Measurements from ENCODE around the gene TTC39B.

The TTC39B gene

DNA sequence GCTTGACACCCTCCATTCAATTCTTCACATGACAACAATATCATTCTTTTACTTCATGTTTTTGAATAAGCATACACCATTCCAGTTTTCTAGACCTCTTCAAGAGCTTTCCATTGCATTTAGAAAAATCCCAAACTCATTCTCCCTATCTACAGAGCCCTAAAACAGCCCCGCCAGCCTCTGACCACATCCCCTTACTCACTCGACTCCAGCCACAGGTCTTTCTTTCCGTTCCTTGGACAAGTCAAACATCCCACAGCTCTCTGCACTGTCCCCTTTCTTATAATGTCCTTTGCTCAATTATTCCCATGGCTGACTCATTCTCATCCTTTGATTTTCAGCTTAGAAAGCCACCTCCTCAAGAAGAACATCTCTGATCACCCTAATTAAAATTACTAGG, 38.2 kb downstream of the TTC39B start:
- Mint-ChIP-seq H3K4me3 (no peak overlapping the region), H3K27ac (no peak overlapping the region), H3K27me3 (ENCODE audit: low read depth) (no peaks in the 10 kb centered on the region), H3K36me3 (ENCODE audit: low read depth) (peaks cover 10% of the 10 kb centered on the region), H3K4me1 (ENCODE audit: low read depth) (peaks cover 15% of the 10 kb centered on the region), H3K9me3 (no peaks in the 10 kb centered on the region)
- no peak for DNase-seq (ENCODE audit: low spot score)

DNA sequence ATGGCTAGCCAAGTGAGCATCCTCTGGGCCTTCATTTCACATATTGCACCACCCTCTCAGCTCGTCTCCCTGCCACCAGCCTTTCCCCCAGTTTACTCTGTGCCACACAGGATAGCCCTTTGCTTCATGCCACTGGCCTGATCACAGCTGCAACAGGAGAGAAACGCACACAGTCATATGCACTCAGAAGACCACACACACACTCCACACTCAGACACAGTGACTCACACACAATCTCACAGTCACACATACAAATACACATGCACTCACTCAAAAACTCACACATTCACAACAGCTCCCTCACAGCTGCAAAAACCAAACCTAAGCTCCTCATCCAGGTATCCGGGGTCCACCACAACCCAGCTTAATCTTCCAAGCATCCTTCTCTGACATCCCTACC, 38.7 kb downstream of the TTC39B start:
- Mint-ChIP-seq H3K9me3 (no peaks in the 10 kb centered on the region), H3K27me3 (ENCODE audit: low read depth) (no peaks in the 10 kb centered on the region), H3K4me3 (no peak overlapping the region), H3K27ac (no peak overlapping the region), H3K4me1 (ENCODE audit: low read depth) (peaks cover 16% of the 10 kb centered on the region), H3K36me3 (ENCODE audit: low read depth) (peaks cover 12% of the 10 kb centered on the region)
- no peak for DNase-seq (ENCODE audit: low spot score)

DNA sequence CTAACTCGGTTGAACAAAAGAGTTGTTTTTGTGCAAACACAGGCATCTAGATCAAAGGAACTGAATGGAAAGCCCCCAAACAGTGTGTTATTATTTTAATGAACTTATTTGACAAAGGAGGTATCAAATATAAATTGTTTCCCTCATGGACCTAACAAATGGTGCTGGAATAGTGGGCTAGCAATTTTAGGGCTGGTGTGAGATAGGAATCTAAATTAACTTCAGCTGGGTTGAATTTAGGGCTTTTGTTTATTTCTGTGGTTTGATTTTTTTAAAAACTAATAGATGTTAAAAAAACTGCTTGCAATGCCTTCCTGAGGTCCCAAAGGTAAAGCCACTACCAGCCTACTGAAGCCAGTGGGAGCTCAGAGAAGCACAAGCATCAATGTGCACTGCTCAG, 42.1 kb downstream of the TTC39B start:
- Mint-ChIP-seq H3K4me3 (no peak overlapping the region), H3K9me3 (no peaks in the 10 kb centered on the region), H3K27me3 (ENCODE audit: low read depth) (no peaks in the 10 kb centered on the region), H3K36me3 (ENCODE audit: low read depth) (peaks cover 23% of the 10 kb centered on the region), H3K4me1 (ENCODE audit: low read depth) (peaks cover 12% of the 10 kb centered on the region), H3K27ac (no peak overlapping the region)
- DNase-seq (ENCODE audit: low spot score), result no peak

DNA sequence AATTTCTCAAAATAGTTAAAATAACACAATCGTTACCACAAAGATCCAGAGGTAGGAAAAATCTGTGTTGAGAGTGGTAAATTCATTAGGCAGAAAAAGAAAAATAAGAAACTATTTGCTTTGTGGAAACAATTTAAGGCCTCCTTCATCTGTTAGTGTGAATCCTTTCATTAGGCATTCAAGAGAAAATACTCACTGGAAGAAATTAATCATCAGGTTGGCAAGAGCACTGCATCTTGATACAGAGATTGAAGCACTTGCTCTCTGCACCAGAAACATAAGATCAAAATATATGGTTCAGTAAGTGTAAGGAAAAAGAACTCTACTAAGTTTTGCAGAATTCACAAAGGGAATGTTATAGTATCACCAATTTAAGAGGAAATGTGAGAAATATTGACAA, 44.4 kb downstream of the TTC39B start:
- H3K9me3 Mint-ChIP-seq, result no peaks in the 10 kb centered on the region
- peaks cover 6% of the 10 kb centered on the region for H3K4me1 Mint-ChIP-seq (ENCODE audit: low read depth)
- H3K27ac Mint-ChIP-seq, result no peak overlapping the region
- H3K4me3 Mint-ChIP-seq, result no peak overlapping the region
- H3K27me3 Mint-ChIP-seq (ENCODE audit: low read depth), result no peaks in the 10 kb centered on the region
- no peak for DNase-seq (ENCODE audit: low spot score)
- peaks cover 21% of the 10 kb centered on the region for H3K36me3 Mint-ChIP-seq (ENCODE audit: low read depth)

DNA sequence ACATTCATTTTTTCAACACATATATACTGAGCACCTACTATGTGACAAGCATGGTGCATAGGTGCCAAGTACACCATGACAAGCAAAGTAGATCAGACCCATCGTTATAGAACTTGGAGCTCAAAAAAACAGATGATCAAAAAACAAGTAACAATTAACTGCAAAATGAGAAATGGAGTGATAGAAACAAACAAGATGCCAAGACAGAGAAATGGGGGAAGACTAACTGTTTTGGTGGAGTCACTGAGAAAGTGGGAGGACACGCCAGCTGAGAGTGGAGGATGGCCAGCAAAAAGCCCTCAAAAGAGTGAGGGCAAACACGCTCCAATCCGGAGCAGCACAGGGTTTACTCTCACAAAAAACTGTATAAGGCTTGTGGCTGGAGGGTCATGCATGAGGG, 50.6 kb downstream of the TTC39B start:
- no peak overlapping the region for H3K27ac Mint-ChIP-seq

DNA sequence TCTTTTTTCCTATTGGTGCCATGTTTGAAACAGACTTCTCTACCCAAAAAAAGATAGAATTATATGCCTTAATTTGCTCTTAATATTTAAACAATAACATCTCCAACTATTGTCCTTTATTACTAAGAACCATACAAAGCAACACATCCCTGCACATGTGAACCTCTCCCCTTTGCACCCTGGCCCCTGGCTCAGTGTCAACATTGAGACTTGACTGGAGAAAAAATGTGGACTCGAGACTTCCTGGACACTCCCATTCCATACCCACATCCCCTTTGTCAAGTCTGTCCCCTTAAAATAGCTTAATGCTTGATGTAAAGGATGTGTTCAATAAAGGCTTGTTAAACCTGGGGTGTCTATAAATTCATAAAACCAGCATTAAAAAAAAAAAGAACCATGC, 53.2 kb downstream of the TTC39B start:
- no peak for DNase-seq (ENCODE audit: low spot score)
- Mint-ChIP-seq H3K4me3 (no peak overlapping the region), H3K27ac (no peak overlapping the region), H3K4me1 (ENCODE audit: low read depth) (peaks cover 3% of the 10 kb centered on the region), H3K9me3 (no peaks in the 10 kb centered on the region), H3K36me3 (ENCODE audit: low read depth) (peaks cover 14% of the 10 kb centered on the region), H3K27me3 (ENCODE audit: low read depth) (no peaks in the 10 kb centered on the region)

More for the DNA sequence above, 50.6 kb downstream of the TTC39B start:
- H3K27me3 Mint-ChIP-seq (ENCODE audit: low read depth), result no peaks in the 10 kb centered on the region
- DNase-seq (ENCODE audit: low spot score), result no peak
- H3K36me3 Mint-ChIP-seq (ENCODE audit: low read depth), result peaks cover 15% of the 10 kb centered on the region
- H3K4me1 Mint-ChIP-seq (ENCODE audit: low read depth), result no peaks in the 10 kb centered on the region
- no peaks in the 10 kb centered on the region for H3K9me3 Mint-ChIP-seq
- H3K4me3 Mint-ChIP-seq, result no peak overlapping the region

DNA sequence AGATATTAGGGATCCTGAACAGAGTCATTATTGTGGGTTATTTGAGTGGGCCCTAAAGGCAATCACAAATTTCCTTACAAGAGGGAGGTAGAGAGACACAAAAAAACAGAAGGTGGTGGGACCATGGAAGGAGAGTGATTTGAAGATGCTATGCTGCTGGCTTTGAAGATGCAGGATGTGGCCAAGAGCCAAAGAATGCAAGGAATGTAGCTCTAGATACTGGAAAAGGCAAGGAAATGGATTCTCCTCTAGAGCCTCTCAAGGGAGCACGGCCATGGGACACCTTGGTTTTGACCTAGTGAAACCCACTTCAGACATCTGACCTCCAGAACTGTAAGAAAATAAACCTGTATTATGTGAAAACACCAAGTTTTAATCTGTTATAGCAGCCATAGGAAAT, 53.8 kb downstream of the TTC39B start:
- no peak for DNase-seq (ENCODE audit: low spot score)
- peaks cover 3% of the 10 kb centered on the region for H3K4me1 Mint-ChIP-seq (ENCODE audit: low read depth)
- H3K4me3 Mint-ChIP-seq, result no peak overlapping the region
- peaks cover 11% of the 10 kb centered on the region for H3K36me3 Mint-ChIP-seq (ENCODE audit: low read depth)
- H3K9me3 Mint-ChIP-seq, result no peaks in the 10 kb centered on the region
- H3K27me3 Mint-ChIP-seq (ENCODE audit: low read depth), result no peaks in the 10 kb centered on the region
- no peak overlapping the region for H3K27ac Mint-ChIP-seq

DNA sequence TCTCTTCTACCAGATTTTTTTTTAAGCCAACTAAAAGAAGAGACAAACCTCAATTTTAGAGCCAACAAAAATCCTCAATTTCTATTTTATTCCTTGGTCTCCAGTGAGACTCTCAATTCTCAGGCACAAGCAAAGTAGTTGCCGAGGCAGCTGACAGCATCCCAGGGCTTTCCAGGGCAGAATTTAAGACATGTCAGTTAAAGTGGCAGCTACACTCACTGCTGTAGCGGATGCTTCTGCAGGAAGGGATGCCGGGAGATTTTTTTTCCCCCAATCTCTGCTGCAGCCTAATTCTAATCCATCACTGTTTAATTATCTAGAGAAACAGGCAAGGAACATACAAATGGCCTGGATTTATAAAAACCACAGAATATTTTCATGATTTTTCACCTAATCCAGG, 57.0 kb downstream of the TTC39B start:
- peaks cover 15% of the 10 kb centered on the region for H3K36me3 Mint-ChIP-seq (ENCODE audit: low read depth)
- no peak overlapping the region for H3K27ac Mint-ChIP-seq
- H3K4me3 Mint-ChIP-seq, result no peak overlapping the region
- DNase-seq (ENCODE audit: low spot score), result no peak
- peaks cover 15% of the 10 kb centered on the region for H3K4me1 Mint-ChIP-seq (ENCODE audit: low read depth)
- H3K27me3 Mint-ChIP-seq (ENCODE audit: low read depth), result no peaks in the 10 kb centered on the region
- peaks cover 3% of the 10 kb centered on the region for H3K9me3 Mint-ChIP-seq

DNA sequence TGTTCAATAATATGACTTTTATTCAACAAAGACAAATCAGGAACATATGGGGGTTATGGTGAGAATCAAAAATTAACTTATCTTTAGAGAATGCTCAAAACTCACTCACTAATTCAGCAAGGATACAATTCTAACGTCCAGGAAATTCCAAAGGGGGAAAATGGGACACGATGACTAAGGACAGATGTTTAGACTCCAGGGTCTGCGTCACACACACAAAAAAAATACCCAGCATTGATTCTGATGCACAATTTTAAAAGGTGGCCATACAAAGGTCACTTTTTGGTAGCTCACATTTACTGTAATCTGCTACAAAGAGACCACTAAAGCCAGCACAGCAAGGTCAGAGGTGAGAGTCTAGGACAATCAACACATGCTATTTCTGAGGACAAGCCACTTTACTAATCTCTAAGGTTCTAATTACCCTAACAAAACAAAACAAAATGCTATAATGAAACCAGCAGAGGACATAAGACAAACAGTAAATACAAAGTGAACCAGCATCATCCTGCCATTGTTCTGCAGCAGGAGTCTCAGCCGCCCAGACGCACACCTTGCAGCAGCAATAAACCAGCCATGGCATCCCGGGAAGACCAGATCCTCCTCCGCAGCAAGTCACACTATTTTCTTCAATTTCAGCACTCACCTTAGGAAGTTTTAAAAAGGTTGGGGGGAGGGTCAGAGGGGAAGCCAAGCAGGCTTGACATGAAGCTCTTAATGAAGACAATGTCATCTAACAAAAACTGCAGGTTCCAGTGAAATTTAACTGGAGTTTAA, 57.8 kb downstream of the TTC39B start:
- Mint-ChIP-seq H3K4me3 (no peak overlapping the region), H3K9me3 (peaks cover 4% of the 10 kb centered on the region), H3K27ac (no peak overlapping the region)

DNA sequence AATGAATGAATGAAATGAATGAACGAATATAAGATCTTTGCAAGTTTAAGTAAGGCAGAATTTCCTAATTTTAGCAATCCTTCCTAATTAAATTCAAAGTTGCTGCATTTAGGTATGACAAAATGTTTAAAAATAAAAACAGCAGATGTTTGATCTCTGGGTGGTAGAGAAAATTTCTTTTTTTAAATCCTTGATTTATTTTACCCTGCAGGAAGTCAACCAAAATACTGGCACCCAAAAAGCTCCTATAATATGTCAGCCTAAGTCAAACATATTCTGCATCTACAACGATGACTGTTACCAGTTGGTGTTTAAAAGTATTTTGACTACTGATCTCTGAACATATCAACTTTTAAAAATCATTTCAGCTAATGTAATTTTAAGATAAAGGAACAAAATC, 58.4 kb downstream of the TTC39B start:
- no peak overlapping the region for H3K27ac Mint-ChIP-seq
- peaks cover 15% of the 10 kb centered on the region for H3K4me1 Mint-ChIP-seq (ENCODE audit: low read depth)
- DNase-seq (ENCODE audit: low spot score), result no peak
- H3K9me3 Mint-ChIP-seq, result peaks cover 4% of the 10 kb centered on the region
- H3K4me3 Mint-ChIP-seq, result no peak overlapping the region
- peaks cover 22% of the 10 kb centered on the region for H3K36me3 Mint-ChIP-seq (ENCODE audit: low read depth)
- H3K27me3 Mint-ChIP-seq (ENCODE audit: low read depth), result no peaks in the 10 kb centered on the region

More for the DNA sequence above, 57.8 kb downstream of the TTC39B start:
- peaks cover 21% of the 10 kb centered on the region for H3K36me3 Mint-ChIP-seq (ENCODE audit: low read depth)
- H3K4me1 Mint-ChIP-seq (ENCODE audit: low read depth), result peaks cover 15% of the 10 kb centered on the region
- DNase-seq (ENCODE audit: low spot score), result no peak
- no peaks in the 10 kb centered on the region for H3K27me3 Mint-ChIP-seq (ENCODE audit: low read depth)

DNA sequence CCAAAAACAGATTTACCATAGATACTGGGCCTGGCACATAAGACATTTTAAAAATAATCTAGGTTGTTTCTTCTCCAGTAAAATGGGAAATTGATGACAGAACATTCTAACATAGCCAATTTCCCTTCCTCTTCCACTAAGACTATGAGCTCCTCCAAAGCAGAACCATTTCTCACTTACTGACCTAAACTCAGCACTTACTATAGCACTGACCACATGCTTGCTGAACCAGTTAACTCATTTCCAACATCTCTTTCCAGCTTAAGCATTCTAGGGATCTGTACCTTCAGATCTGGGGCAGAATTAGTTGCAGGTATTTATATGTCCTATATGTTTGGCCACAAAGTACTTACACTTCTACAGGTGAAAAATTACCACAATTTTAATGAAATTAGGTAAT, 58.9 kb downstream of the TTC39B start:
- H3K36me3 Mint-ChIP-seq (ENCODE audit: low read depth), result peaks cover 26% of the 10 kb centered on the region
- no peak overlapping the region for H3K4me3 Mint-ChIP-seq
- no peak for DNase-seq (ENCODE audit: low spot score)
- peaks cover 15% of the 10 kb centered on the region for H3K4me1 Mint-ChIP-seq (ENCODE audit: low read depth)
- peaks cover 4% of the 10 kb centered on the region for H3K9me3 Mint-ChIP-seq
- H3K27ac Mint-ChIP-seq, result no peak overlapping the region
- H3K27me3 Mint-ChIP-seq (ENCODE audit: low read depth), result no peaks in the 10 kb centered on the region

DNA sequence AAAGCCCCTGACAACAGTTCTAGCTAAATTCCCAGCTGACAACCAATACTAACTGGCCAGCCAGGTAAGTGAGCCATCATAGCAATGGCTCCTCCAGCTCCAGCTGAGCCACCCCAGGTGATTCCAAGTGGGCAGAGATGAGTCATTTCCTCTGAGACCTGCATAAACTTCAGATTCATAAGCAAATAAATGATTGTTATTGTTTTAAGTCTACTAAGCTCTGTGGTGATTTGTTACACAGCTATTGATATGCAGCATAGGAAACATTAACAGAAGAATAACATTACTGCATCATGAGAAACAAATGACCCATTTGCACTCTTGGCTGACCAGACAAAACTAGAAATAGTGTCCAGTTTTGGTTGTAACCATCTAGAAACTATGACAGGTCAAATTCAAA, 60.3 kb downstream of the TTC39B start:
- Mint-ChIP-seq H3K27me3 (ENCODE audit: low read depth) (no peaks in the 10 kb centered on the region), H3K36me3 (ENCODE audit: low read depth) (peaks cover 26% of the 10 kb centered on the region), H3K4me3 (no peak overlapping the region), H3K4me1 (ENCODE audit: low read depth) (peaks cover 15% of the 10 kb centered on the region), H3K9me3 (peaks cover 4% of the 10 kb centered on the region), H3K27ac (no peak overlapping the region)
- no peak for DNase-seq (ENCODE audit: low spot score)

DNA sequence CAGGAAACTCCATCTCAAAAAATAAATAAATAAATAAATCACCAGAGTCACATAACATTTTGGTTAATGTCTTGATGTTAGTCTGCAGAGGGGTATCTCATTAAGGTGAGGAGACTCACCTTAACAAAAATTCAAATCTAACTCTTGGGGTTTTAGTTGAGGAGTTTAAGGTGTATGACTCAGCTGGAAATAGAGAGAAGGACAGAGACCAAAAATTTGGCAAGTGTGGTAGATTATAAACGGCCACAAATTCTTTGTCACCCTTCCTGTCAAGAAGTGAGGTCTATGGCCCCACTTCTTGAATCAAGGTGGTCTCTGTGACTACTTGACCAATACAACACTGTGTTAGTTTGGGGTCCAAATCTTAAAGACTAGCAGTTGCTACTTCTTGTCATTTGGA, 60.8 kb downstream of the TTC39B start:
- Mint-ChIP-seq H3K4me1 (ENCODE audit: low read depth) (peaks cover 15% of the 10 kb centered on the region), H3K9me3 (peaks cover 4% of the 10 kb centered on the region), H3K27ac (no peak overlapping the region), H3K27me3 (ENCODE audit: low read depth) (no peaks in the 10 kb centered on the region), H3K36me3 (ENCODE audit: low read depth) (peaks cover 26% of the 10 kb centered on the region), H3K4me3 (no peak overlapping the region)
- no peak for DNase-seq (ENCODE audit: low spot score)

DNA sequence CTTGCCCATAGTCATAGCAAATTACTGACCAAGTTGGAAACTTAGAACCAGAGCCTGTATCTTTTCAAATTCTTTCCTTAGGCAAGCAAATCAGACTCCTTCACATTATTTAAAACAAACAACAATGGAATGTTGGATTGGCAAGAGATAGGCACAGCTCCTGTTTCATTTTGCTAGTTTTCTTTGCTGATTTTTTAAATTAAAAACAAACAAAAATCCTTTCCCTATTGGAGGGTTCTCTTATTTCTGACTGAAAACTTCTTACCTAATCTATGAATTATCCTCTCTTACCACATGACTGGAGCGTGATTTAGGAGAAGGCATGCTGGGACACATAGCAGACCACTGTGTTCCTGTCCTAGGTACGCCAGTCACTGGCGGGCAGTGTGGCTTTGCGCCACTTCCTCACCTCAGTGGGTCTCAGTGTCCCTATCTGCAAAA, 63.0 kb downstream of the TTC39B start:
- Mint-ChIP-seq H3K27ac (no peak overlapping the region), H3K4me3 (no peak overlapping the region), H3K36me3 (ENCODE audit: low read depth) (peaks cover 34% of the 10 kb centered on the region), H3K4me1 (ENCODE audit: low read depth) (peaks cover 18% of the 10 kb centered on the region), H3K9me3 (peaks cover 12% of the 10 kb centered on the region), H3K27me3 (ENCODE audit: low read depth) (no peaks in the 10 kb centered on the region)
- no peak for DNase-seq (ENCODE audit: low spot score)

DNA sequence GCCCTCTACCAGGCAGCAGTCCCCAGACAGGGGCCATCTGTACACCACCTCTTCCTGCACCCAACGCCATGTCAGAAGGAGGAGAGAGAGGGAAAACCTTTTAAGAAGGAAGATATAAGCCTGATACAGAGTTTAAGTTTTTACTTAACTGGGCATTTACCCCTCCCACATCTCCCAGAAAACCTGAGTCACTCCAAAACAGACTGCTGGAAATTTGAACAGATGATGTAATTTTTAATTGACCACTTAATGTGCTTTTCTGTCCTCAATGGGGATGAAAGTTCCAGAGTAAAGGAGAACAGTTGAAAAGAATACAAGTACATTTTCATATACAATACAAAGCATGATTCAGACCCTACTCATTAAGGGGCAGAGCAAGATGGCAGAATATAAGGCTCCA, 63.9 kb downstream of the TTC39B start:
- Mint-ChIP-seq H3K27me3 (ENCODE audit: low read depth) (no peaks in the 10 kb centered on the region), H3K9me3 (peaks cover 22% of the 10 kb centered on the region), H3K36me3 (ENCODE audit: low read depth) (peaks cover 41% of the 10 kb centered on the region), H3K4me1 (ENCODE audit: low read depth) (peaks cover 15% of the 10 kb centered on the region), H3K4me3 (no peak overlapping the region), H3K27ac (no peak overlapping the region)
- DNase-seq (ENCODE audit: low spot score), result no peak
